H9 (cell line): ENCODE measurements around the gene PHACTR1. TPM values are rescaled to one million over a fixed set of nuclear protein-coding genes. Genes with fewer than 3 reads are reported as not detected.

Experiments
- DNase-seq: peaks from one replicate; pipeline ENCODE4 v3.0.0-alpha.2; 2017
- H2AFZ ChIP-seq: one replicate; pipeline ENCODE4 v1.6.1; 2013; ENCODE audit warnings: mild to moderate bottlenecking, low read length, control low read depth, moderate library complexity
- H2AK5ac ChIP-seq: 2 replicates; pipeline ENCODE4 v1.6.1; 2013; ENCODE audit warnings: low read length, control low read depth, mixed read lengths; ENCODE audit not compliant: insufficient read length
- H2BK120ac ChIP-seq: one replicate; pipeline ENCODE4 v1.6.1; 2013; ENCODE audit warnings: low read depth, mild to moderate bottlenecking, low read length, control low read depth, inconsistent platforms; ENCODE audit not compliant: poor library complexity, severe bottlenecking
- H2BK12ac ChIP-seq: 2 replicates; pipeline ENCODE4 v1.6.1; 2013; ENCODE audit warnings: low read length, control low read depth, mixed read lengths, low read depth; ENCODE audit not compliant: insufficient read length
- H2BK15ac ChIP-seq: 2 replicates; pipeline ENCODE4 v1.6.1; 2013; ENCODE audit warnings: low read depth, low read length, control low read depth
- H2BK20ac ChIP-seq: one replicate; pipeline ENCODE4 v1.6.1; 2013; ENCODE audit warnings: low read depth, mild to moderate bottlenecking, low read length, control low read depth, inconsistent platforms; ENCODE audit not compliant: poor library complexity, severe bottlenecking
- H2BK5ac ChIP-seq: 2 replicates; pipeline ENCODE4 v1.6.1; 2013; ENCODE audit warnings: low read length, control low read depth, mixed read lengths; ENCODE audit not compliant: insufficient read length
- H3K14ac ChIP-seq: 2 replicates; pipeline ENCODE4 v1.6.1; 2013; ENCODE audit warnings: low read length, control low read depth; ENCODE audit not compliant: insufficient read depth
- H3K18ac ChIP-seq: 2 replicates; pipeline ENCODE4 v1.6.1; 2013; ENCODE audit warnings: low read depth, mild to moderate bottlenecking, mixed read lengths, low read length, control low read depth; ENCODE audit not compliant: insufficient read length
- H3K23ac ChIP-seq: 2 replicates; pipeline ENCODE4 v1.6.1; 2013; ENCODE audit warnings: low read length, control low read depth, mixed read lengths, low read depth; ENCODE audit not compliant: insufficient read length
- H3K23me2 ChIP-seq: 2 replicates; pipeline ENCODE4 v1.6.1; 2013; ENCODE audit warnings: low read depth, mild to moderate bottlenecking, mixed read lengths, low read length, control low read depth; ENCODE audit not compliant: insufficient read length, poor library complexity, severe bottlenecking
- H3K27ac ChIP-seq: 2 replicates; pipeline ENCODE4 v1.5.1; 2013; ENCODE audit warnings: low read length, control low read depth, mixed read lengths, low read depth; ENCODE audit not compliant: insufficient read length
- H3K27me3 ChIP-seq: 2 replicates; pipeline ENCODE4 v1.6.1; 2013; ENCODE audit warnings: low read length, control low read depth, inconsistent platforms; ENCODE audit not compliant: insufficient read depth
- H3K4ac ChIP-seq: 2 replicates; pipeline ENCODE4 v1.6.1; 2013; ENCODE audit warnings: low read depth, mild to moderate bottlenecking, control low read depth, inconsistent platforms, low read length, moderate library complexity
- H3K4me1 ChIP-seq: 2 replicates; pipeline ENCODE4 v1.6.1; 2013; ENCODE audit warnings: low read length, control low read depth, inconsistent platforms; ENCODE audit not compliant: insufficient read depth
- H3K4me2 ChIP-seq: 2 replicates; pipeline ENCODE4 v1.6.1; 2013; ENCODE audit warnings: low read length, control low read depth, mixed read lengths; ENCODE audit not compliant: insufficient read length, insufficient read depth
- H3K56ac ChIP-seq: 2 replicates; pipeline ENCODE4 v1.6.1; 2013; ENCODE audit warnings: low read depth, mild to moderate bottlenecking, mixed read lengths, low read length, control low read depth; ENCODE audit not compliant: insufficient read length
- H3K79me1 ChIP-seq: 2 replicates; pipeline ENCODE4 v1.6.1; 2013; ENCODE audit warnings: low read depth, mild to moderate bottlenecking, moderate library complexity, low read length, control low read depth, inconsistent platforms; ENCODE audit not compliant: insufficient read depth, poor library complexity, severe bottlenecking
- H3K79me2 ChIP-seq: 2 replicates; pipeline ENCODE4 v1.6.1; 2013; ENCODE audit warnings: low read length, control low read depth, inconsistent platforms; ENCODE audit not compliant: insufficient read depth
- H3K9ac ChIP-seq: 2 replicates; pipeline ENCODE4 v1.6.1; 2013; ENCODE audit warnings: low read length, control low read depth, mixed read lengths; ENCODE audit not compliant: insufficient read length; ENCODE audit errors: extremely low read depth
- H3K9me3 ChIP-seq: one replicate; pipeline ENCODE4 v1.6.1; 2013; ENCODE audit warnings: low read depth, low read length, inconsistent platforms; ENCODE audit not compliant: control insufficient read depth
- H3T11ph ChIP-seq: one replicate; pipeline ENCODE4 v1.6.1; 2013; ENCODE audit warnings: mild to moderate bottlenecking, low read length, control low read depth, inconsistent platforms
- H4K20me1 ChIP-seq: one replicate; pipeline ENCODE4 v1.6.1; 2013; ENCODE audit not compliant: control insufficient read depth, insufficient read length, insufficient read depth
- H4K5ac ChIP-seq: 2 replicates; pipeline ENCODE4 v1.6.1; 2013; ENCODE audit warnings: low read depth, mild to moderate bottlenecking, mixed read lengths, low read length, control low read depth; ENCODE audit not compliant: insufficient read length
- H4K8ac ChIP-seq: replicated peaks from 2 replicates; pipeline ENCODE4 v1.6.1; 2013; ENCODE audit warnings: low read length, control low read depth, mixed read lengths, low read depth; ENCODE audit not compliant: insufficient read length
- H4K91ac ChIP-seq: 2 replicates; pipeline ENCODE4 v1.6.1; 2013; ENCODE audit warnings: low read depth, mild to moderate bottlenecking, moderate library complexity, mixed read lengths, low read length, control low read depth; ENCODE audit not compliant: insufficient read length
- H3K27ac Mint-ChIP-seq, 3 experiments: 2 replicates in 2 of 3; 3 replicates in 1 of 3; pipeline ENCODE4 v1.8.0; 2020 to 2021; ENCODE audit warnings: mixed read lengths in 3 of 3, mild to moderate bottlenecking in 1 of 3, moderate library complexity in 1 of 3
- H3K27me3 Mint-ChIP-seq: 2 replicates; pipeline ENCODE4 v1.8.0; 2021; ENCODE audit warnings: low read depth, mild to moderate bottlenecking, moderate library complexity, mixed read lengths
- H3K36me3 Mint-ChIP-seq, 3 experiments: 2 replicates in 2 of 3; 3 replicates in 1 of 3; pipeline ENCODE4 v1.8.0; 2020 to 2021; ENCODE audit warnings: low read depth in 3 of 3, mixed read lengths in 3 of 3; ENCODE audit not compliant: insufficient read depth in 1 of 3
- H3K4me1 Mint-ChIP-seq, 2 experiments: 2 replicates each; pipeline ENCODE4 v1.8.0; 2020; ENCODE audit warnings: mixed read lengths in 2 of 2
- H3K4me3 Mint-ChIP-seq, 2 experiments: 2 replicates in 1 of 2; 3 replicates in 1 of 2; pipeline ENCODE4 v1.8.0; 2020 to 2021; ENCODE audit warnings: mild to moderate bottlenecking in 2 of 2, mixed read lengths in 2 of 2, moderate library complexity in 1 of 2
- H3K9me3 Mint-ChIP-seq, 2 experiments: 2 replicates in 1 of 2; 3 replicates in 1 of 2; pipeline ENCODE4 v1.8.0; 2020; ENCODE audit warnings: mild to moderate bottlenecking in 2 of 2, mixed read lengths in 2 of 2, moderate library complexity in 1 of 2
- WGBS: extraction: QIAGEN DNeasy Blood & Tissue Kit; methylation state at CpG from one replicate; pipeline ENCODE4 v1.1.7; 2013; ENCODE audit warnings: missing lambda C conversion rate, low lambda C conversion rate, mixed read lengths; ENCODE audit not compliant: insufficient read length; ENCODE audit errors: extremely low coverage; 5-methylcytosine and 5-hydroxymethylcytosine counted together
- total RNA-seq: library from RNA; stranded (reverse); gene quantifications from 2 replicates; pipeline ENCODE4 v1.2.1, GENCODE V29; 2021
- TF ChIP-seq, protein P1 (sequence below): fragments of 200-600 bp; sonication (generic); conservative IDR thresholded peaks from 3 replicates; pipeline ENCODE4 v1.8.0; 2021; ENCODE audit warnings: antibody characterized with exemption, mild to moderate bottlenecking

PHACTR1 gene
- total RNA-seq, 1 experiment from 2014 or later, result 15.9 TPM

DNA sequence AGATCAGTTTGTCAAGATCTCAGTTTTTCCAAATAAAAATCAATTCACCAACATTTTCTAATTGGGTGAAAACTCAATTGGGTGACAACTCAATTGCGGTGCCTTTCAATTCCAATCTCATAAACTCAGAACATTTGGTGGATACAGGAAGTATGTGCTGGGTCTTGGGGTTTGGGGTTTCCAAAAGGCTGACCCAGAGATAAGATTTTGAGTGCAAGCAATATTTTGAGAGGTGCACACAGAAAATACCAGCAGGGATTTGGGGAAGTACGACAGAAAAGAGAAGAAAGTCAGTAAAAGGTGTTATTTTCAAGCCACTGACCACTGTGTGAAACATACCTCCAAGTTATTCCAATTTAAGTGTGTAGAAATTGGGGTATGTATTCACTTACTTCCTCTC lies 258.0 kb downstream of the PHACTR1 start:
- Histone ChIP-seq H4K20me1 (no peaks in the 10 kb centered on the region), H2AFZ (no peak overlapping the region), H3K23me2 (no peaks in the 10 kb centered on the region), H3K14ac (no peak overlapping the region), H2BK12ac (no peak overlapping the region), H4K91ac (no peak overlapping the region), H3K79me1 (no peaks in the 10 kb centered on the region), H4K8ac (no peak overlapping the region), H2BK15ac (no peak overlapping the region), H3K23ac (no peak overlapping the region), H3T11ph (no peak overlapping the region), H3K4ac (no peak overlapping the region), H2BK20ac (no peak overlapping the region), H2BK5ac (no peak overlapping the region), H3K4me1 (no peaks in the 10 kb centered on the region), H3K18ac (no peak overlapping the region), H3K4me2 (no peak overlapping the region), H3K27ac (no peak overlapping the region), H3K27me3 (no peaks in the 10 kb centered on the region), H3K56ac (no peak overlapping the region), H3K79me2 (no peaks in the 10 kb centered on the region), H3K9ac (no peak overlapping the region), H2BK120ac (no peak overlapping the region), H3K9me3 (no peaks in the 10 kb centered on the region), H2AK5ac (no peak overlapping the region), H4K5ac (no peak overlapping the region)
- TF ChIP-seq, protein P1, sequence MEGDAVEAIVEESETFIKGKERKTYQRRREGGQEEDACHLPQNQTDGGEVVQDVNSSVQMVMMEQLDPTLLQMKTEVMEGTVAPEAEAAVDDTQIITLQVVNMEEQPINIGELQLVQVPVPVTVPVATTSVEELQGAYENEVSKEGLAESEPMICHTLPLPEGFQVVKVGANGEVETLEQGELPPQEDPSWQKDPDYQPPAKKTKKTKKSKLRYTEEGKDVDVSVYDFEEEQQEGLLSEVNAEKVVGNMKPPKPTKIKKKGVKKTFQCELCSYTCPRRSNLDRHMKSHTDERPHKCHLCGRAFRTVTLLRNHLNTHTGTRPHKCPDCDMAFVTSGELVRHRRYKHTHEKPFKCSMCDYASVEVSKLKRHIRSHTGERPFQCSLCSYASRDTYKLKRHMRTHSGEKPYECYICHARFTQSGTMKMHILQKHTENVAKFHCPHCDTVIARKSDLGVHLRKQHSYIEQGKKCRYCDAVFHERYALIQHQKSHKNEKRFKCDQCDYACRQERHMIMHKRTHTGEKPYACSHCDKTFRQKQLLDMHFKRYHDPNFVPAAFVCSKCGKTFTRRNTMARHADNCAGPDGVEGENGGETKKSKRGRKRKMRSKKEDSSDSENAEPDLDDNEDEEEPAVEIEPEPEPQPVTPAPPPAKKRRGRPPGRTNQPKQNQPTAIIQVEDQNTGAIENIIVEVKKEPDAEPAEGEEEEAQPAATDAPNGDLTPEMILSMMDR, result no peak
- Mint-ChIP-seq H3K9me3 (no peaks in the 10 kb centered on the region), H3K4me3 (no peak overlapping the region), H3K27me3 (no peaks in the 10 kb centered on the region; the same call in 1 of the 2 replicates), H3K27ac (no peak overlapping the region), H3K36me3 (no peaks in the 10 kb centered on the region; a peak in 1 of 7 replicates), H3K4me1 (no peaks in the 10 kb centered on the region; a peak in 1 of 4 replicates)
- DNase-seq, result no peak
- no CpG with 5 or more reads among the region's 2 CpGs for WGBS
